IPS-18c (cell line): Measurements from ENCODE around the gene VDR.
"Not testable (repeated sequence)": the region's sequence is repeated elsewhere in the genome, so short reads cannot be mapped to it uniquely, and the experiment has no call there.

Source experiments
- H3K4me3 ChIP-seq: 2 replicates; pipeline ENCODE4 v1.7.0; 2013; ENCODE audit warnings: low read depth, mild to moderate bottlenecking, low read length, moderate library complexity; ENCODE audit not compliant: insufficient read depth
- H3K9me3 ChIP-seq: one replicate; pipeline ENCODE4 v1.6.1; 2013; ENCODE audit warnings: mild to moderate bottlenecking, low read length, moderate library complexity; ENCODE audit not compliant: control insufficient read depth, insufficient read depth

Gene VDR

DNA sequence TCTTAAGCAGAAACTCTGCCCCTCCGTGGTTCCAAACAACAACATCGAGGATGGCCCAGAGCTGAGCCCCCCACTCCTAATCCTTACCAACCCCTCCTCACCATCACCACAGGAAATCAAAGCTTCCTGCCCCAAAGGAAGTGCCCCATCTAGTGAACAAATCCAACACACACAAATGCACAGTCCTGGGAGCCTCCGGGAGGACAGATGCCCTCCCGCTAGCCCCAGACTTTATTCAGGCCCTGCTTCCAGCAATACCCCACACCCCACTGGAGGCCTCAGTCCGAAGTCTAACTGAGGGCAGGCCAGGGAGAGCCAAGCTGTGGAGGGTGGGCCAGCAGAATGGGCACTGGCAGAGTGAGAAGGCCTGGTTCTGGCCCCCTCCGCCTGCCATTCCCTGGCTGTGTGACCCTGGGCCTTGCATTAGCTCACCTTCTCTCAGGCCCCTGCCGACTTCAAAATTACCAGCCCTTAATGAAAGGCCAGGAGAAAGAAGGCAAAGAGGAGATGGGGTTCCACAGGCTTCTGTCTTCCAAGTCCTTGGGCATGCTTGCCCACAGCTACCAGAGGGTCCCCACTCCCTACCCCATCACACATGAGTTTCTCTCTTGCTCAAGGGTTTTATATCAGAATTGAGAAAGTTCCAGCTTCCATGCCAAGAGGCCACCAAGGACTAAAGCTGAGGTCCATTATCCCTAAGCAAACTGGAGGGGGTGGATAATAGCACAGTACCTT, 87.4 kb downstream of the VDR start:
- Histone ChIP-seq H3K9me3 (no peaks in the 10 kb centered on the region), H3K4me3 (no peak overlapping the region)

DNA sequence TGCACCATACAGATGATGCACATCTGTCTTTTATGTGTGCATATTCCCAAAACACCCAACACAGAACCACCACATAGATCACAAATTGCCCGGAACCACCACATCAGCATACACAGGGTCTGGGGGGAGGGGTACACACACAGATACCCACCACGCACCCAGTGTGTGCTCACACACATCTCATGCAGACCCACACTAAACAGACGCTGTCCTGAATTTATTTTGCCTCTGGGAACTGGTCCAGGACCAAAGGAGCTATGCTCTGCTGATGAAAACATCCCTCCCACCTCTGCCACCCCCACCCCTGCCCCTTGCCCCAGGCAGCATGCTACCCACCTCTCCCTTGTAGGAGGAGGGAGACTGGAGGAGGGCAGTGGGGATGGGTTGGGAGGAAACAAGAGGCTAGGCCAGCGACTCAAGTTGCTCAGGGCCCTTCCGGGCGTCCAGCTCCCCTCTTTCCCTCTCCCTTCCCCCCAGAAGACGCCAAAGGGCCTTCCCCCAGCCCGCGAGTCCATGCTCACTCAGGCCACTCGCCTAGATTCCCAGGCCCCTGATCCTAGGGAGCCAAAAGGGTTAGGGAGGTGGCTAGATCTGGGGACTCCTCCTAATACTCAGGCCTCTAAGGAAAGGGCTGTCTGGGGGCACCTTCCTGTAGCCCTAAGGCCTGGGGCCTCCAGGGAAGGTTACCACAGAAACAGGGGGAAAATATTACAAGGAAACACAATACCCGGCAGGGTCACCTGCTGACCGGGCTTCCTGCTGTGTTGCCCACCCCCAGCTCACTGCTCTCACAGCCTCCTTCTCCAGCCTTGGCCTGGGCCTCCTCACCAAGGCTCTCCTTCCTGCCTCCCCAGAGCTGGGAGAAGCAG, 88.2 kb downstream of the VDR start:
- no peak overlapping the region for H3K4me3 ChIP-seq
- H3K9me3 ChIP-seq: no peaks in the 10 kb centered on the region

DNA sequence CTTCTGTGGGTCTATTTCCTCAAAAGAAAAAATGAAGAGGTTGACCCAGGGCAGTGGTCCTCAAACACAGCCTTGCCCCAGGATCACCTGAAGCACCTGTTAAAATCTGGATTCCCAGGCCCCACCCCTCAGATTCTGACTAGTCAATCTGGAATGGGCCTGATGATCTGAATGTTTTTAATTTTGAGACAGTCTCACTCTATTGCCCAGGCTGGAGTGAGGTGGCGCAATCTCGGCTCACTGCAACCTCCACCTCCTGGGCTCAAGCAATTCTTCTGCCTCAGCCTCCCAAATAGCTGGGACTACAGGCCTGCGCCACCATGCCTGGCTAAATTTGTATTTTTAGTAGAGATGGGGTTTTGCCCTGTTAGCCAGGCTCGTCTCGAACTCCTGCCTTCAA, 89.3 kb downstream of the VDR start:
- not testable (repeated sequence) for H3K4me3 ChIP-seq, H3K9me3 ChIP-seq

DNA sequence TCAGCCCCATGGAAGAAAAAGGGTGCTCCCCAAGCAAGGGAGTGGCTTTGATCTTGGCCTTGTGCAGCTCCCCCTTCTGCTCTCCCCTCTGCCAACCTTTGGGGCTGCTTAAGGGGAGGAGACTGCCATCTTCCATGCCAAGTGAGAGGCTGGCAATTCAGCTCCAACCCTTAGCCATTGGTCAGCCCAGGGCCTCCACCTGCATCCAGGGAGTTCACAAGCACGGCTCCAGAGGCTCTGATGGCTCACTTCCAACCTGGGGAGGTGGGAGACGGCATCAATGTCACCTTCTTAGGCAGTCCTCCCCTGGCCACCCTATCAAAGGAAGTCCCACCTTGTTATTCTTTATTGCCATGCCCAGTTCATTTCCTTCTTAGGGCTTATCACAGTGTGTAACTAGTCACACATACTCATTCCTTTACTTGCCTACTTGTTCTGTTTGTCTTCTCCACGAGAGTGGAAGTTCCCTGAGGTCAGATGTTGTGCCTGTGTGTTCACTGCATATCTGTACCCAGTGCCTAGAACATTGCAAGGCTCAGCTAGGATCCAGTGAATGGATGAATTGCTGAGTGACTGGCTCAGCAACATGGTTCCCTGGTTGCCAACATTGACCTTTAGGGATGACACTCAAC, 90.1 kb downstream of the VDR start:
- Histone ChIP-seq H3K9me3 (no peaks in the 10 kb centered on the region), H3K4me3 (no peak overlapping the region; the same call in 1 of the 2 replicates)

DNA sequence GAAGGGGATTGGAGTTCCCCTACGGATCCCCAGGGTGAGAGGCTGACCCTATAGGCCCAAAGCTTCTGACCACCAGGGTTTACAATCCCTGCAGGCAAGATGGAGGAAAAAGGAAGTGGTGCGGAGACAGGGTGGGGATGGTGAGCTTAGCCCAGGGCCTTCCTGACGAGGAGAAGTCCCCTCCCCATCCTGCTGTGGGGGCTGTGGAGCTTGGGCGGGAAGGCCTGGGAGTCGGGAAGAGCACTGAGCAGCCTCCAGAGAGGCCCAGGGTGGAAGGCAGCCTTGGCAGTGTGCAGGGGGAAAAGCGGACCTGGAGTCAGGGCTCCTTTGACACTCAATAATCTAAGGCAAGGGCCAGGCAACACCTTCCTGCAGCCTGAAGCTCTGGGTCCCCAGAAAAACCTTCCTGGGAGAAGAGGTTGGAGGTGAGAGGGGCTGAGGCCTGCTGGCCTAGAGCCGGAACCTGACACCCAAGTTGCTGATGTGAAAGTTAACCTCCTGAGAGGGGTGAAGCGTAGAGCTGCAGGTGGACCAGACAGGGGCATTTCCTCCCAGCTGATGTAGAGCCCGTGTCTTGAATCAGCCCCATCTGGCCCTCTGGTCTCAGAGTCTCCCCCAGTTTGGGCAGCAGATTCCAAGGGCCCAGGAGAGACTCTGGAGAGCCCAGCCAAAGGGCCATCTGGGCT, 91.1 kb downstream of the VDR start:
- Histone ChIP-seq H3K9me3 (no peaks in the 10 kb centered on the region), H3K4me3 (peak overlapping the region; percentile 46; the same call in 1 of the 2 replicates)

DNA sequence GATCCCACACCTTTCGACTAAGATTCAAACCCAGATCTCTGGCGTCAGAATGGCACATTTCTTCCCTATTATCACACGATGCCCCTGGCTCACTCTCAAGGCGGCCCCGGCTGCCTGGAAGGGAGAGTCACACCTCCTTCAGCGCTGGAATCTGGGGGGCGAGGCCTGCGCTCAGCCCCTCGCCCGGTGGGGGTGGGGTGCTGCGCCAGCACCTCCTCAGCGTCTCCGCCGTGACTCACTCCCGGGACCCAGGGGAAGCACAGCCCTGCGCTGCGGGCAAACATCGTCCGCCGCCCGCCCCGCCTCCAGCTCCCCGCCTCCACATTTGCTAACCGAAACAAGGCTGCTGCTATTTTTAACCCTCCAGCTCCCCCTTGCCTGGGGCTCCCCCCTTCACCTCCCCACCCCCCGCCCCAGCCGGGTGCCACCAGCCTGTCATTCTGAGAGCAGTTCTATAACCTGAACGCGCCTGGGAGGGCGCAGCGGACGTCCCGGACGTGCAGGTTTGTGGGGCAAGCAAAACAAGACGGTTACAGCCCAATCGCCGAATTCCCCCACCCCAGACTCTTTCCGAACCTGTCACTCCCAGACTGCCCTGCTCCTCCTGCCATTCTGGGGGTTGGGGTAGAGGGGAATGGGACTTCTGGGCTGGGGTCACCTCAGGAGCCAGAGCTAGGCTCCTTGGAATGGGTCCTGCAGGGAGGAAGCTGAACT, 91.8 kb downstream of the VDR start:
- Histone ChIP-seq H3K4me3 (peak overlapping the region; percentile 46; the same call in 1 of the 2 replicates), H3K9me3 (no peaks in the 10 kb centered on the region)

DNA sequence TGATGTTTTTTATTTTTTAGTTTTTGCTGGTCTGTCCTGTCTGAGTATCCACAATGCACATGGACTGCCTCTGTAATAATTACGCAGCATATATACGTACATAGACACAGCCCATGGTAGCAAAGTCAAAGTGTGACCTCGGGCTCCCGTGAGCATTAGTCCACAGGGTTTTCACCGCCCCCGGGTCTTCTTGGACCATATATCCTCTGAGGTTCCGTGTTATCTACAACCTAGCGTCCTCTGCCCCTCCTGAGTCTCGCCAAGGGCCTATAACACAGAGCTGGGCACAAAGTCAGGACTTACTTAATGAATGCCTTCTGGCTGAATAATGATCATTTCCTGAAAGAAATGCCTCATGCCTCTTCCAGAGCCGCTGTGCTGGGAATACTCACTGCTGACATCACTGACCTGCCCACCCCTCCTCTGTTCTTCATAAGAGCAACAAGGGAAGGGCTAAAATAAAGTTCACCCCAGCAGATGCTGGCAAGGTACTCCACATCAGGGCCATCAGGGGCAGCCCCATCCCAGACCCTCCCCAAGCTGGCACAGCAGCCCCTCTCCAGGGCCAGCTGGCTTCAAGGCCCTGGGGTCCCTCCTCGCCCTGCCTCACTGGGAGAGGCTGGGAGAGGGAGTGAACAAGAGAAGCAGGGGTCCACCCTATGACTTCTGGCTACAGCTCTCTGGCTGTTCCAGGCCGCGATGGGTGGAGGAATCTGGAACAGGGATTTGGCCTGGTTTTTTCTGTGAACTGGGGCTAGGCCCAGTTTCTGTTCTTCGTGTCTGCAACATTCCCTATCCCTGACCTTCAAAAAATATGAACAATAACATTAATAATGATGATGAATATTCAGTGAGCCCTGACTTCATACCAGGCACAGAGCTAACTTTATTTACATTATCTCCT, 93.0 kb downstream of the VDR start:
- Histone ChIP-seq H3K4me3 (peak overlapping the region; percentile 12; the same call in 1 of the 2 replicates), H3K9me3 (no peaks in the 10 kb centered on the region)

DNA sequence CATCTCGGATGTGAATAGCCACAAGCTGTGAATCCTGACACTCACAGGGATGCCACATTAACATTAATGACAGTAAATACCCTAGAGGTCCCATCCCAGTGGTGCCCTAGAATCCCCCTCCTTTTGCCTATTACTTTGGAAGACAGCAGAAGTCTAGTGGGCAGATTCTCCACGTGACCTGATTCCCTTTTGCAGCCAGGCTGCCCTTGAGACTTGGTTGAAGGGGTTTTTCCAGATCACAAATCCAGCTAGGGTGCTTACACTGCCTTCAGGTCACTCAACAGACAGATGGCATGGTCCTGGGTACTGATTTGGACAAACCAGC, 93.8 kb downstream of the VDR start:
- no peaks in the 10 kb centered on the region for H3K9me3 ChIP-seq
- no peak overlapping the region for H3K4me3 ChIP-seq

DNA sequence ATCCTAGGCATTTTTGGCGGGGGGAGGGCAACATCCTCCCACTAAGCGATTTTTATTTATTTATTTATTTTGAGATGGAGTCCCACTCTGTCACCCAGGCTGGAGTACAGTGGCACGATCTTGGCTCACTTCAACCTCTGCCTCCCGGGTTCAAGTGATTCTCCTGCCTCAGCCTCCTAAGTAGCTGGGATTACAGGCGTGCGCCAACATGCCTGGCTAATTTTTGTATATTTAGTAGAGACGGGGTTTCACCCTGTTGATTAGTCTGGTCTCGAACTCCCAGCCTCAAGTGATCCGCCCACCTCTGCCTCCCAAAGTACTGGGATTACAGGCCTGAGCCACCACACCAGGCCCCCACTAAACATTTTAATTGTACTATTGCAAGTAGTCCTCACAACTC, 95.3 kb downstream of the VDR start:
- not testable (repeated sequence) for H3K9me3 ChIP-seq, H3K4me3 ChIP-seq

DNA sequence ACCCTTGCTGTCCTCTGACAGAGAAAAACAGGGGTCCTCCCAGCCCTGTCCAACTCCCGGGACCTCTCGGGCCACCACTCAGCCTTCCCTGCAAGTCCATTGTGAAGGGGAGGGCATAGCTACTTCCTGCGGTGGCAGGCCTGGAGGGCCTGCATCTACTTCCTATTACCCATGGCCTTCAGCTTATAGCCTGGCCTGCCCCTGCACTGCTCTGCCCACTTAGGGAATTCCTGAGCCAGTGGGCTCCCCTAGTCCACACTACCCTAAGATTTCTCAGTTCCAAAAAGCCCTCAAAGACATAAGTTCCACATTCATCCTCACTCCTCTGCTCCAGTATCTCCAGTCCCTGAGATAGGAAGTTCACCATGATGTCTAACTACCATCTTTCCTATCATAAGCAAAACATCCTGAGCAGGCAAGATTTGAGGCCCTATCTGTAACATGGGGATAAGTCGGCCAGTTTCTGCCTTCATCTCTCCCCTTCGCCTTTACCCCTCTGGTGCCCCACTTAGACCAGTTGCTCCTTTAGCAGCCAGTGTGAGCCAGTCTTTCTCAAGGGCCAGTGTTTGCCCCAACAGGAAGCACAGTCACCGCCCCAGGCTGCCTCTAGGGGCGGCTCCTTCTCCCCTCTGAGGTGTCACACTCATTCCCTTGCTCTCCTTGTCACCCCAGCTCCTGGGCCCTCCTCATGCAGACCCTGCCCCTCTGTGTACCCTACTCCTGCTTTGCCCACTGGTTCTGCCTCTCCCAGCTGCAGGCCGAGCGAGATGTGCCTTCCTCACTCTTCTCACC, 96.0 kb downstream of the VDR start:
- H3K9me3 ChIP-seq: peaks cover 2% of the 10 kb centered on the region
- H3K4me3 ChIP-seq: no peak overlapping the region; the same call in 1 of the 2 replicates

DNA sequence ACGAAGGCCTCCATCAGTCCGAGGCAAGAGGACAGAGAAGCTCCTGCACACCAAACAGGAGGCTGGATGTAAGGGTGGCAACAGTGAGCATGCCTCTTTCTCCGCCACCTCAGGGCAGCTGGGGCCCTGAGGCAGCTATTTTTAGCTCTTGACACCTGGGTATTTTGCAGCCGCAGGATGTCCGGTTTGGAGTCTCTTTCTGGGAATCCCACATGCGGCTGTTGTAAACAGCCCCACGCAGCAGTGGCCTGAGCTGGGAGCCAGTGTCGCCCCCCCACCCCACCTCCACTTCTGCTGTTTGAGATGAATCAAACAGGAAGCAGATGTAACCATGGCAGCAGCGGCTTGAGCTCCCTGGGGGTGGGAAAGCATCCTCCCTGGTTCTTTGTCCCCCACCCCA, 96.7 kb downstream of the VDR start:
- H3K9me3 ChIP-seq: peaks cover 2% of the 10 kb centered on the region
- no peak overlapping the region for H3K4me3 ChIP-seq

DNA sequence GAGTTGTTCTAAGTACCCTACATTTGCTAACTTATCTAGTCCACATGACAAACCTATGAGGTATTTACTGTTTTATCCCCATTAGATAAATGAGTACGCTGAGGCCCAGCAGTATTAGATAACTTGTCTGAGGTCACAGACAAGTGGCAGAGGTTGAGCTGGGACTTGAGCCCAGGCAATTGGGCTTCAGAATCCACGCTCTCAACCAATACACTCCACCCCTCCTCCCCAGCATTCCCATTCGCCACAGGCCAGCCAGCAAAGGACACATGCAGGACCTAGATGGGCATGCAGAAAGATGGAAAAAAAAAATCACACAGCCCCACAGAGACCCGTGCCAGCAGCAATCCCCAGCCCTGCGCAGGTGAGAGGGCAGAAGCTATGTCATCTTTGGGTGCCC, 97.5 kb downstream of the VDR start:
- peaks cover 2% of the 10 kb centered on the region for H3K9me3 ChIP-seq
- no peak overlapping the region for H3K4me3 ChIP-seq

DNA sequence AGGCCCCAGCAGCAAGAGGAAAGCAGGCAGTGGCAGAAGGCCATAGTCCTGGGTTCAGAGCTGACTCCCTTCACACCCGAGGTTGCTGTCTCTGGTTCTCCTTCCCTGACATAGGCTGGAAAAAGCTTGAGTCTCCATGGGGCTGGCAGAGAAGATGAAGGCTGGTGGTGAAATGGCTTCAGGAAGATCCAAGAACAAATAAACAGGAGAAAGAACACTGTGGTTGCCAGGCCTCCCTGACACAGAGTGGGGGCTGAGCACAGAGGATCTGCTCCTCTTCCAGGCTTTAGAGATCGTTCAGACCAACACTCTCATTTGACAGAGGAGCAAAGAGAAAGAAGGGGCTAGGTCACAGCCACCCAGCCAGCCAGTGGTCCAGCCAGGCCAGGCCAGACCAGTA, 99.4 kb downstream of the VDR start:
- H3K4me3 ChIP-seq: no peak overlapping the region
- peaks cover 2% of the 10 kb centered on the region for H3K9me3 ChIP-seq

DNA sequence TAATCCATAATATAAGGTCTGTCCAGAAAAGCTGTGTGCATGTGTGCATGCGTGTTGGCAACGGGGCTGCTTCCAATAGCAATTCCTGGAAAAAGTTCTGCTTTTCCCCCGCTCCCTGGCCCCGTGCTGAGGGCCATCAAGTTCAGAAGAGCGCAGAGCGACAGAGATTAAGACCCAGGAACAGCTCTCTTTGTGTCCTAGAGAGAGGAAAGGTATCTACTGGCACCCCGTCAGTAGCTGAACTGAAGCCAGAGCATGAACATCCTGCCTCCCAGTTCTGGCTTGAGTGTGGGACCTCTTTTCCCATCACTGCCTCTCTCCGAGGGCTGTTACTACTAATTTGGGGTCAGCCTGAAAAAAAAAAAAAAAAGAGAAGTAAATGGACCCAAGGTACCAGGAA, 100.6 kb downstream of the VDR start:
- Histone ChIP-seq H3K4me3 (no peak overlapping the region), H3K9me3 (peaks cover 2% of the 10 kb centered on the region)

DNA sequence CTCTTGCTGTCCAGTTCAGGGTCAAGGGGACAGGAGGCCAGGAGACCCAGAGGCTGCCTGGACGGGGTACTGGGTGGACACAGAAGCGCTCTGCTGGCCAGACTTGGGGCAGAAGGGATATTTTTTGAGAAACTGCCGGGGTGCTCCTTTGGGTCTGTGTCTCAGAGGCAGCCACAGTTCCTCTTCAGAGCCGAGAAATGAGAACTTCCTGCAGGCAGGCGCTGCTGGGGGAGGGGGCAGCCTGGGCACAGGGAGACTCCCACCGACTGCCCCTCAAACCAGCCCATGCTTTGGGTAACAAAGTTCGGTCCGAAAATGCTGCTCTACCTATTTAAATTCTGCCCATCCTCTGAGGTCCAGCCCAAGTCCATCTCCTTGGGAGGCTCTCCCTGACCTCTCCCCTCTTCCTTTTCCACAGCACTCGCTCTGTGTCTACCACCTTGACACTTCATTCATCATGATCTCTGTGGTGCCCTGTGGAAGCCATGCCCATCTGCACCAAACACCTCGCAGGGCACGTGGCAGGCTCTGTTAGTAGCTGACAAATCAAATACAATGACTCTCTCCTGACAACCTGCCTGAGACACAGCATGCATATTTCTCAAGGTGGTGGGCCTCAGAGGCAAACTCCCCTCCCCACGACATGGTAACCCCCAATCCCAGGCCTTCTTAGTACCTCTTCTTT, 101.5 kb downstream of the VDR start:
- H3K4me3 ChIP-seq: no peak overlapping the region
- peaks cover 2% of the 10 kb centered on the region for H3K9me3 ChIP-seq
